ENCODE measurements around the gene MLH1.
A peak's percentile ranks its signal among the peaks of the same experiment; 100 is the strongest.

Gene MLH1

DNA sequence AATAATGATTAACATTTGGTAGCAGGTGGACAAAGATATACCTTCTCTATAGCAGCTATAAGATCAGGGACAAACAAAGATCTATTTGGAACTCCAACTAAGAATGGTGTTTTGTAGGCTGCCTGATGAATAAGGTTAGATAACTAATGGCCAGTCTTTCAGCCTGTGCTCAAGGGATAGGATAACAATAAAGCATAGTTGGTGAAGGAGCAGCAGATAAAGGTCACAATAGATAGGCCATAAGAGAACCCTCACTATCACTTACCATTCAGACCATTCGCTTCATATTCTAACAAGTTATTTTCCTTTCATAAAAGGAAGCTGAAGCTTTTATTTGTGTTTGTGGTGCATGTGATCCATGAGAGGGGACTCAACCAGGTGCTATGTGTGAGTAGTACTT, 20.2 kb upstream of the MLH1 start:
- FAIRE-seq (no peak), DNase-seq (ENCODE audit: low spot score) (no peak)

DNA sequence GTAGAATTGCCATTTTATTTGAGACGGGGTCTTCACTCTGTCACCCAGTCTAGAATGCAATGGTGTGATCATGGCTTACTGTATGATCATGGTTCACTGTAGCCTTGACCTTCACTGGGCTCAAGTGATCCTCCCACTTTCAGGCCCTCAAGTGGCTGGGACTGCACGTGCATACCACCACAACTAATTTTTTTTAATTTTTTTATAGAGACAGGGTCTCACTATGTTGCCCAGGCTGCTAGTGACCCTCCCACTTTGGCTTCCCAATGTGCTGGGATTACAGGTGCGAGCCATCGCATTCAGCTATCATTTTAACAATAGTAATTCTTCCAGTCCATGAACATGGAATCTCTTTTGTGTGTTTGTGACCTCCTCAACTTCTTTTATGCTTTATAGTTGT, 12.3 kb upstream of the MLH1 start:
- FAIRE-seq (no peak), DNase-seq (ENCODE audit: low spot score) (no peak)

DNA sequence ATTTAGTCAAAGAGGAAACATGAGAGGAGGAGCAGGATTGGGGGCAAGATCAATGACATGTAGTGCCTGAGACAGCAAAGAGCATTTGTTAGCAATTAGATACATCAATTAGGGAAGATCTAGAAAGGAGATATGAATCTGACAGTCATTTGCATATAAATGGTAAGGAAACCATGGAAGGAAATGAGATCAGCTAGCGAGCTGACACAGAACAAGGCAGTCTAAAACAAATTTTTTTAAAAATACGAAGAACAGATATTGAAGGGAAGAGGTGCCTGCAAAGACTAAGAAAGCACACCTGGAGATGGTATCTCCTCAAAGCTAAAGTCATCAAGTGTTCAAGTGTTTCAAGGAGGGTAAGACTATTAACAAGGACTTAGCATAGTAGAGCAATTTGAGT, 5.0 kb upstream of the MLH1 start:
- FAIRE-seq (no peak), DNase-seq (ENCODE audit: low spot score) (no peak)

DNA sequence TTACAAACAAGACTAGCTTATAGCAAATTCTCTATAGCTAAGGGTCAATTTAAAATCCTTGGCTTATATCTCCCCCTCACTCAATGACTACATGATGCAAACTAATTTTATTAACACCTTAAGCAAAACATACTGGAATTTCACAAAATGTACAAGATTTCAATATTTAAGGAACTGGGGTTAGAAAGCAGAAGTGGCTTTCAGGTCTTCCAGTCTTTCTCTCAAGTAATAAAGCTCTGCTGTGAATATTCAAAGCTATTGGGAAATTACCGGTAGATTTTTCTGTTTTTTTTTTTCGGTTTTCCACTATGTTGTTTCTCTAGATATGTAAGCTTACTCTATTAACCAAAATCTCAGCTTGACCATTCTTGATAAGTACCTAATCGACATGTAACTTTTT, 4.3 kb upstream of the MLH1 start:
- DNase-seq (ENCODE audit: low spot score) (no peak), FAIRE-seq (no peak)

DNA sequence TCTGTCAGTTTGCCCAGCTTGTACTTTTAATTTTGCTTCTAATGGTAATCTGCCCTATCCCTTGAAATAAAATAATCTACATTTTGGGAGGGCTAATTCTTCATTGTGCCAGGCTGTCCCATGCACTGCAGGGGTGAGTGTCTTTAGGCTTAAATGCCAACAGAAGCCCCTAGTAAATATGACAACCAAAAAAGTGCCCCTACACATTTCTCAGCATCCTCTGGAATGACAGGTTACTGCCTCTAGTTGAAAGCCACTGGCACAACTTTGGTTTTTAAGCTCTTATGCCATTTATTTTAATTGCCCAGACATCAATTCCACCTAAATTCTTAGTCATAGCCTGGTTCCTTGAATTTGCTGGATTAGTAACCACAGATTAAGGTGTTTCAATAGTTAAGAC, 3.8 kb upstream of the MLH1 start:
- DNase-seq (ENCODE audit: low spot score): no peak
- FAIRE-seq: no peak

DNA sequence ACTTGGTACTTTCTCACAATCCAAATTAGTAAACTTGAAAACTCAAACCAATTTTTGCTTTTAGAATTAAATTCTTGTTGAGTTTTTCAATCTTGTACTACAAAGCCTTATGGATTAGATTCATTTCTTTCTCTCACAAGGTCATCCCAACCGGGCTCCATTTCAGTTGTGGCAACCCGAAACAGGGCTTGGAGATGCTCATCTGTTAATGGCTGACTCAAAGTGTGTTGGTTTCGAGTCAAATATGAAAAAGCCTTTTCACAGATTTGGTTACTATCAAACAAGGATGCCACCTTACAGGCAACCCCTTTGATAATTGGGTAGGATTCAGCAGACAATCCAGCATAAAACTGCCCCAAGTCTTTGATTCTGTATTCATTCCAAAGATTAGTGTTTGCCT, 2.2 kb upstream of the MLH1 start:
- DNase-seq (ENCODE audit: low spot score) (no peak), FAIRE-seq (no peak)

DNA sequence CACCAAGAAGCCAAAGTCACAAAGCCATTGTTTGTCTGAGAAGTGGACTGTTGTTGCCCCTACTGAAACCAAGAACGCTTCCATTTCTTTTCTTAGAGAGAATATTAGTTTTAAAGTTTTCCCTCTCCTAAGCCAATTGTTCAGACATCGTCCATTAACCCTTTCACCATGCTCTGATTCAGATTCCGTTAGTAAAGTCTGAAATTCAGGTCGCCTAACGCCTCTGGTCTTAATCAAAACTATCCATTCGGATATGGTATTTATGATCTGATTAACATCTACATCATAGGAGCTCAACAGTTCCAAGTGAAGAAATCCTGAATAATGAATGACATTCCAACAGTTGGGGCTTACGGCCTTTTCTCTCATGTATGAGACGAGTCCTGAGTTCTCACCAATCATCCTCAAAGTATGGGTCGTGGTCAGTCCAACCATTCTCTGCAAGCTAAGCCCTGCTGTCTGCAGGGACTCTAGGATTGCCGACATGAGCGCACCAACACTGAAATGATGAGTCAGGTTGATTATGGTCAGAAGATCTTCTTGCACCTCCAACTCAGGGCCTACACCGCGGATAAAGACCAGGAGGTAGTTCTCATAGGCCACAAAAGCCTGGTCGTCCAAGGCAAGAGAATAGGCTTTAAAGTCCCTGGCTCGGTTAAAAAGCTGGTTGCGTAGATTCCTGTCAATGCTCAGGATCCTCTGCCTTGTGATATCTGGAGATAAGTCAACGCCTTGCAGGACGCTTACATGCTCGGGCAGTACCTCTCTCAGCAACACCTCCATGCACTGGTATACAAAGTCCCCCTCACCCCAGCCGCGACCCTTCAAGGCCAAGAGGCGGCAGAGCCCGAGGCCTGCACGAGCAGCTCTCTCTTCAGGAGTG, 1.2 kb upstream of the MLH1 start:
- FAIRE-seq (no peak), DNase-seq (ENCODE audit: low spot score) (peak; percentile 12)

DNA sequence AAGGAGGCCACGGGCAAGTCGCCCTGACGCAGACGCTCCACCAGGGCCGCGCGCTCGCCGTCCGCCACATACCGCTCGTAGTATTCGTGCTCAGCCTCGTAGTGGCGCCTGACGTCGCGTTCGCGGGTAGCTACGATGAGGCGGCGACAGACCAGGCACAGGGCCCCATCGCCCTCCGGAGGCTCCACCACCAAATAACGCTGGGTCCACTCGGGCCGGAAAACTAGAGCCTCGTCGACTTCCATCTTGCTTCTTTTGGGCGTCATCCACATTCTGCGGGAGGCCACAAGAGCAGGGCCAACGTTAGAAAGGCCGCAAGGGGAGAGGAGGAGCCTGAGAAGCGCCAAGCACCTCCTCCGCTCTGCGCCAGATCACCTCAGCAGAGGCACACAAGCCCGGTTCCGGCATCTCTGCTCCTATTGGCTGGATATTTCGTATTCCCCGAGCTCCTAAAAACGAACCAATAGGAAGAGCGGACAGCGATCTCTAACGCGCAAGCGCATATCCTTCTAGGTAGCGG, 452 bp upstream of the MLH1 start, which contains the start of gene EPM2AIP1:
EPM2AIP1 (minus strand) TSS at position 326 of the 520 bp plus-strand sequence; CDS start at position 272, 54 bp downstream.
- peak; percentile 99 for DNase-seq (ENCODE audit: low spot score)
- no peak for FAIRE-seq

DNA sequence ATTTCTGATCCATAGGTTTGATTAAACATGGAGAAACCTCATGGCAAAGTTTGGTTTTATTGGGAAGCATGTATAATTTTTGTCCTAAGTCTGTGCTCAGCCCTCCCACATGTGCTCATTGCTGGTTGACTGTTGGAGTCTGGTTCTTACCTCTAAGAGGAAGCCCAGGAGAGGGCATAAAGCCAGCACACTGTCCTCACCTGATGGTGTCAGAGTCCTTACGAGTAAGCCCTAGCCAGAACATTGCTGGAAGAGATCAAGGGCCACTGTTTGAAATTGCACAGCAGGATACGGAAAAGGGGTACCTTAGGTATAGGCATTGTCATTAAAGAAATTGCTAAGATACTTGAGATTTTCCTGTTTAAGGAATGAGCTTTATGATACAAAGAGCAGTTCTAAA, 21.3 kb downstream of the MLH1 start:
- FAIRE-seq (no peak), DNase-seq (ENCODE audit: low spot score) (no peak)

DNA sequence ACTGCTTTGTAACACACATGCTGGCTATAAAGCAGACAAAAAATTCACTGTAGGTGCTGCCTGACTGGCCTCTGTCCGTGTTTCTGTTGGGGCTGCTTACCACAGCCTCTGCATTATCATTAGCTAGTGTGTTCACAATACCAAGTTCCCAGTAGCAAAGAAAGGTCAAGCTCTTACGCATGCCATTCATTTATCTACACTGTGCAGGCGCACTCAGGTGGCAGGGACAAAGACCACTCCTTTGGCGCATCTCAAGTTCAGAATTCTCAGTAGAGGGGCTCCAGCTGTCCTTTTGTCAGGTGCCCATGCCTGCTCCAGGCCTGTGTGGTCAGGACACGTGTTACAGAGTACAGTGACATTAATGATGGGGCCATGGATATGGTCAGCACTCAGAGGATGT, 22.3 kb downstream of the MLH1 start:
- FAIRE-seq (no peak), DNase-seq (ENCODE audit: low spot score) (no peak)

DNA sequence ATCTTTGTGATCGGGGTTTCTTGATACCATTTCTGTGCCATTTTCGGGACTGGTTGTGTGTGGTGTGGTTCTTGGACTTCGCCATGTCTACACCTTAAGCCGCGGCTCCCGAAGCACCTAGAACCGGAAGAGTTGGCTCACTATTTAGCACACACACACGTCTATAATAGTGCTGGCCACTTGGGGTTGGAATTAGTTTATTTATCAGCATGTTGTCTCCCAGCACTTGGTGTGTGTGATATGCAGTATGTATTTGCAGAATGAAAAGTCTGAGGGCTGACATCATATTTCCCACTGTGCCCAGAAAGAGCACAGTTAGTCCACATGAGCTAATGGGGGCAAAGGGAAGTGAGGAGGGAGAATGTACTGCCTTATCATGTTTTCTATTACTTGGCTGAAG, 23.6 kb downstream of the MLH1 start:
- DNase-seq (ENCODE audit: low spot score): no peak

DNA sequence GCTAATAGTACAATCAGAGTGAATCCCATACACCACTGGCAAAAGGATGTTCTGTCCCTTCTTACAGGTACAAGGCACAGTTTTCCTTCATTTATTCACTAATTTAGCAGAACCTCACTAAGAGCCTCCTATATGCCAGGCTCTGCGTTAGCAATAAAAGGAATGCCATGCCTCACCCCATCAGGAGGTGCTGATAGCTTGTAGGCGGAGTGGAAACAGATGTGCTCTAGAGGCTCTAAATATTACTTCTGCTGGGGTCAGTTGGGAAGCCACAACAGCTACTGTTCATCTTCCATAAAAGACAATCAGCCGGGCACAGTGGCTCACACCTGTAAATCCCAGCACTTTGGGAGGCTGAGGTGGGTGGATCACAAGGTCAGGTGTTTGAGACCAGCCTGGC, 24.4 kb downstream of the MLH1 start:
- DNase-seq (ENCODE audit: low spot score) (no peak), FAIRE-seq (no peak)

More for the DNA sequence above, 23.6 kb downstream of the MLH1 start:
- no peak for FAIRE-seq

DNA sequence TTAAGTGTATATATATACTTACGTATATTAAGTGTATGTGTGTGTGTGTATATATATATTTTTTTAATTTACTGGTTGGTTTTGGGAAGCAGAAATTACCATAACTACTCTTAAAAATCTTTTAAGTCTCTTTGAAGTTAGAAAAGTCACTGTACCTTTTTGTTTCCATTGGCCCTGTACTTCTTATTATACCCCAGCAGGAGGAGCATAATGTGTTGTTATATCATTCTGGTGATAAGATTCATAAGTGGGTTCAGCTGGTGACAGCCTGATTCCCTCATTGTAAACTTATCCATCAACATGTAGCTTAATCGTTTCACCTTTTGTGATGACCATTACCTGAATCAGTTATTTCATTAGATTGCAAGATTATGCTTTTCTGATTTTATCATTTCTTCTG, 30.8 kb downstream of the MLH1 start:
- FAIRE-seq: no peak

DNA sequence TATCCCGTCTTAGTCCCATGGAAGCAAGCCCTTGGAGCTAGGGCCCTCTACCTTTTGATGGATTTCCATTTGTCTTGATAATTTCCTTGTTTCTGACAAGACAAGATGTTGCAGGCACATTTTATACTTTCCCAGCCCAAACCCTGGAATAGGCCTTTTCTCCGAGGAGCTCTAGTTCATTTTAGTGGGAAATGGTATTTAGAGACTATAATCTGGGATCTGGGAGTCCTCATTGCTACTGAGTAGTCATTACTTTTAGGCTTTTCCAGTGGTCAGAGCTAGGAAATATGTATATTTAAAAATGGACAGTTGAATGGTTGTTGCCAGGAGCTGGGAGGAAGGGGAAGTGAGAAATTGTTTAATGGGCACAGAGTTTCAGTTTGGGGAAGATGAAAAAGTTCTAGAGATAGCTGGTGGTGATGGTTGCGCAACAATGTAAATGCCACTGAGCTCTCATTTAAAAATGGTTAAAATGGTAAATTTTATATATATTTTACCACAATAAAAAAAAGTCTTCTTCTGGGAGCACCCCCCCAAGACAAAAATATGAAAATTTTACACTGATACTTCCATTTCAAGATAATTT, 31.6 kb downstream of the MLH1 start:
- FAIRE-seq: no peak

More for the DNA sequence above, 30.8 kb downstream of the MLH1 start:
- DNase-seq (ENCODE audit: low spot score): no peak

DNA sequence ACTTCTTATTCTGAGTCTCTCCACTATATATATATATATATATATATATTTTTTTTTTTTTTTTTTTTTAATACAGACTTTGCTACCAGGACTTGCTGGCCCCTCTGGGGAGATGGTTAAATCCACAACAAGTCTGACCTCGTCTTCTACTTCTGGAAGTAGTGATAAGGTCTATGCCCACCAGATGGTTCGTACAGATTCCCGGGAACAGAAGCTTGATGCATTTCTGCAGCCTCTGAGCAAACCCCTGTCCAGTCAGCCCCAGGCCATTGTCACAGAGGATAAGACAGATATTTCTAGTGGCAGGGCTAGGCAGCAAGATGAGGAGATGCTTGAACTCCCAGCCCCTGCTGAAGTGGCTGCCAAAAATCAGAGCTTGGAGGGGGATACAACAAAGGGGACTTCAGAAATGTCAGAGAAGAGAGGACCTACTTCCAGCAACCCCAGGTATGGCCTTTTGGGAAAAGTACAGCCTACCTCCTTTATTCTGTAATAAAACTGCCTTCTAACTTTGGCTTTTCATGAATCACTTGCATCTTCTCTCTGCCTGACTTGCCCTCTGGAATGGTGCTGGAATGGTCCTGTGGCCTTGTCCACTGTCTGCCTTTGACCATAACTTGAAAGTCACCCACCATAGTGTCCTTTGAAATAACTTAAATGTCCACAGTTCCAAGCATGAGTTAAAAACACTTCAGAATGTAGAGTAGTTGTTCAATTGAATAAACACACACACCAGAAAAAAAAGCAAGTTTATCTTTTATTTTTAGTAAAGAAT, 32.4 kb downstream of the MLH1 start:
- FAIRE-seq (no peak), DNase-seq (ENCODE audit: low spot score) (no peak)

More for the DNA sequence above, 31.6 kb downstream of the MLH1 start:
- DNase-seq (ENCODE audit: low spot score): no peak

DNA sequence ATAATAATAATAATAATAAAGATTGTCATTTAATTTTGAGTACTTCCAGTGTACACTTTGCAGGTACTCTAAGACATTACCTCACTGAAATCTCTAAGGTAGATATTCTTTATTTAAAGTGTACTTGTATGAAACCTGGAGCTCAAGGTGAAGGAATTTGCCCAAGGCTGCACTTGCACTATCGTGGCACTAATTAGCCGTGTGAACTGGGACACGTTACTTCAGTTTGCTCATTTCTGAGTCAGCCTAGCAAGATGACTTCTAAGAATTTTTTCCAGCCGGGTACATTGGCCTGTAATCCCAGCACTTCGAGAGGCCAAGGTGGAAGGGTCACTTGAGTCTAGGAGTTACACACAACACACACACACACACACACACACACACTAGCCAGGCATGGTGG, 33.5 kb downstream of the MLH1 start:
- no peak for DNase-seq (ENCODE audit: low spot score)
- no peak for FAIRE-seq

DNA sequence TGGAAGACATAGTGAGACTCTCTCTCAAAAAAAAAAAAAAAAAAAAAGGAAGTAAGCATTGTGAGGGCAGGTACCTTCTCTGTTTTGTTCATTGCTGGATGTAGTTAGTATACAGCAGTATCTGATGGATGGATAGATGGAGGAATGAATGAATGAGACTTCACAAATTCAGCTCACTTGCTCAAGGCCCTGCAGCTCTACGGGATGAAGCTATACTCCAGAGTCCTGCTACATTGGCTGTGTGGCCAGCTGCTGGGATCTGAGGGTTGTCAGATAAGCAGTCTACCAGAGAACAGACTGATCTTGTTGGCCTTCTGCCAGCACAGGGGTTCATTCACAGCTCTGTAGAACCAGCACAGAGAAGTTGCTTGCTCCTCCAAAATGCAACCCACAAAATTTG, 35.0 kb downstream of the MLH1 start:
- FAIRE-seq (no peak), DNase-seq (ENCODE audit: low spot score) (no peak)

DNA sequence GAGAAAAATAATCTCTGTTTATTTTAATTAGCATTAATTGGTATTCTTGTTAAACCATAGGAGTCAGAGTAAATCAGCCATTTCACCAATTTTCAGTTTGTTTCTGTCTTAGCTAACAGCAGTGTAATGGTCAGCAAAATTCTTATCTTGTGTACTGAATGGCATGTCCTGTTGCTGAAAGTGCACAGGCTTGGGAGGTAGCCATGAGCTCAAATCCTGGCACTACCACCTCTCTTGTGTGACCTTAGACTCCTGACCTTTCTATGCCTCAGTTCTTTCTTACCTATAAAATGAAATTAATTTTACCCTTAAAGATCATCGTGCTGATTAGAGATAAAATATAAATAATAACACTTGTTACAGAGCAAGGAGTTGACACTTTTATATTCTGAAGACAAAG, 35.8 kb downstream of the MLH1 start:
- FAIRE-seq: no peak
- no peak for DNase-seq (ENCODE audit: low spot score)

DNA sequence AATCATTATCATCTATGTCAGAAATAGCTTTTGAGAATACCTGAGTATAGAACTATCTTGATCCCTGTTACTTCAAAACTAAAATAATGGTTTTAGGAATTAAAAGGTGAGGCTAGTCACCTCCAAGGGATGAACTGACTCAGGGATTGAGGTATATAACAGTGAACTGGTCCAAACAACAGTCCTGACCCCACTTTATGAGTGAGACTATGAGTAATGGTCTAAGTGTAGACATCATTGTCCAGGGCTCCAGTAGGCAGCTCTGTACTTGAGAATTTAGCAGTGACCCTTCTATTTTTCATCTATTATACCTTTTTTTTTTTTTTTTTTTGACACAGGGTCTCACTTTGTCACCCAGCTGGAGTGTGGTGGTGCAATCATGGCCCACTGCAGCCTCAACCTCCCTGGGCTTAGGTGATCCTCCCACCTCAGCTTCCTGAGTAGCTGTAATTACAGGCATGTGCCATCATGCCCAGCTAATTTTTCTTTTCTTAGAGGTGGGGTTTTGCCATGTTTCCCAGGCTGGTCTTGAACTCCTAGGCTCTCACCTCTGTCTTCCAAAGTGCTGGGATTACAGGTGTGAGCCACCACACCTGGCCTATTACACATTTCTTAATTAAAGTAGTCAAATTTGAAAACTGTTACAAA, 36.3 kb downstream of the MLH1 start:
- DNase-seq (ENCODE audit: low spot score) (no peak), FAIRE-seq (no peak)

DNA sequence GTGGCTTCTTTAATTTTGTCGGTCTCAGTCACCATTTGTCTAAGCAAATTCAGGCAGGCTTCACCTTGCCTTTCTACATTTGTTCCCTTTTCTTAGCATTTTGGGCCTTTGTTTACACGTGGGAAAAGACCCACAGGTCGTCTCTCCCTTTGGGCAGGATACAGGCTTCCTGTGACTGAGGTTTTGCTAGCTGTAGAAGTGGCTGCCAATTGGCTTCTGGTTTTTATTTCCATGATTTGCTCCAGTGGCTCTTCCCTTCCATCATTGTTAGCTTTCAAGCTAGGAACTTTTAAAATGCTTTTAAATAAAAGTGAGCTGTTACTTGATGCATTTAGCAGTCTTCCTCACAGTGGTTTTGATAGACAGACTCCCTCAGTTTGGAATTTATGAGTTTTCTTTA, 37.3 kb downstream of the MLH1 start:
- FAIRE-seq: no peak

DNA sequence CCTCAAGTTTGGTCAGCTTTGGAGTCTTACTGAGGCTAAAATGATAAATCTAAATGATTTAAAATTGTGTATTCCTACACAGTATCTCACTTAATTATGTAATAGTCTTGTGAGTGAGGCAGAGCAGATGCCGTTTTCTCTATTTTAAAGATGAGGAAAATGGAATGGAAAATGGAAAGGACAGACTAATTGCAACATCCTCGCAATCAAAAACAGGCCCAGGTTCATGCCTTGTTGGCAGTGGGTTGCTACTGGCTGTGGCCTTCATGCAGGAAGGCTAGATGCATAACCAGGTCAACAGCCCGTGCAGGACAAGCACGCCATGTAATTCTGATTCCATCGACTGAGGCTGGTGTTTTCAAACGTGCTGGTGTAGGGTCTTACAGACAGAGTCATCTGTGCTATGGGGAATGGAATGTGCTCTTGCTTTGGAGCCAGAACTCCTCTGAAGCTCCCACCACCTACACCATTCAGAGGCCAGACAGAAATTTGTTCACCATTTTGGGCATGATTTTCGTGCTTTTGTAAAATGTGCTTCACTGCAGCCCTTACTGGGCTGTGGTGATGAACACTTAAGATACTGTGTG, 37.9 kb downstream of the MLH1 start:
- no peak for FAIRE-seq
- DNase-seq (ENCODE audit: low spot score): no peak

More for the DNA sequence above, 37.3 kb downstream of the MLH1 start:
- no peak for DNase-seq (ENCODE audit: low spot score)

All from urothelium cell line (cell line).